Right lobe of liver (tissue), 4 donors: ENCODE measurements around the gene BEND2.
"Not testable (repeated sequence)": the region's sequence is repeated elsewhere in the genome, so short reads cannot be mapped to it uniquely, and the experiment has no call there.

ENCODE experiments used
- POLR2A ChIP-seq: fragments of 450-650 bp; IDR thresholded peaks from one replicate; pipeline ENCODE4 v1.6.1; 2017; ENCODE audit warnings: antibody characterized with exemption, mild to moderate bottlenecking
- TF ChIP-seq, protein P1 (sequence below), 4 donors: fragments of 200-600 bp in 3 of 4; fragments of 450-650 bp in 1 of 4; IDR thresholded peaks; one replicate each; pipeline versions ENCODE4 v1.5.1 to v1.8.0; 2016 to 2022; ENCODE audit warnings: antibody characterized with exemption in 4 of 4, mild to moderate bottlenecking in 2 of 4
- donor health status: DM: no; HTN: no; CAD: no.
- donor health status: DM: no; HTN: no; CAD: no.
- donor health status: DM: no; HTN: yes; CAD: no.

DNA sequence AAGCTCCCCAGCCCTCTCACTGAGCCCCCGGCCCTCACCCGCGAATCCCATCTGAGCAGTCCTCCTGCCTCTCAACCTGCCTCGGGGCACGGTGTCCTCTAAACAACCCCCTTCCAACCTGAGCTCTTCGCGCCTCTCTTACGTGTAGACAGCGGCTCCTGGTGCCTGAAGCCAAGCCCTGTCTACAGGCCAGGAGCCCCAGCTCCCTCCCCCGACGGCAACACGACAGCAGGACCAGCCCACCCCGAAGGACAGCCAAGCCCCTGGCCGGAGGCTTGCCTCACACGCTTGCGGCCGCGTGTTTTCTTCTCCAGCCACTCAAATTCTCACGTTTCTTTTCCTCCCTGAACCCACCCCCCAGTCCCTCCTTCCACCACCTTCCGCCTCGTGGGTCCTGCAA is 9.0 kb upstream of the BEND2 start:
- TF ChIP-seq, protein P1, sequence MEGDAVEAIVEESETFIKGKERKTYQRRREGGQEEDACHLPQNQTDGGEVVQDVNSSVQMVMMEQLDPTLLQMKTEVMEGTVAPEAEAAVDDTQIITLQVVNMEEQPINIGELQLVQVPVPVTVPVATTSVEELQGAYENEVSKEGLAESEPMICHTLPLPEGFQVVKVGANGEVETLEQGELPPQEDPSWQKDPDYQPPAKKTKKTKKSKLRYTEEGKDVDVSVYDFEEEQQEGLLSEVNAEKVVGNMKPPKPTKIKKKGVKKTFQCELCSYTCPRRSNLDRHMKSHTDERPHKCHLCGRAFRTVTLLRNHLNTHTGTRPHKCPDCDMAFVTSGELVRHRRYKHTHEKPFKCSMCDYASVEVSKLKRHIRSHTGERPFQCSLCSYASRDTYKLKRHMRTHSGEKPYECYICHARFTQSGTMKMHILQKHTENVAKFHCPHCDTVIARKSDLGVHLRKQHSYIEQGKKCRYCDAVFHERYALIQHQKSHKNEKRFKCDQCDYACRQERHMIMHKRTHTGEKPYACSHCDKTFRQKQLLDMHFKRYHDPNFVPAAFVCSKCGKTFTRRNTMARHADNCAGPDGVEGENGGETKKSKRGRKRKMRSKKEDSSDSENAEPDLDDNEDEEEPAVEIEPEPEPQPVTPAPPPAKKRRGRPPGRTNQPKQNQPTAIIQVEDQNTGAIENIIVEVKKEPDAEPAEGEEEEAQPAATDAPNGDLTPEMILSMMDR (IDR thresholded peaks at IDR 0.05), result not testable (repeated sequence)
- TF ChIP-seq POLR2A, result not testable (repeated sequence)
